NT2/D1 (cell line): ENCODE measurements around the gene MARK3.

Source experiments
- DNase-seq: peaks from one replicate; pipeline ENCODE4 v3.0.0-alpha.2; 2011; ENCODE audit warnings: low read depth, low spot score
- H3K27me3 ChIP-seq: 2 replicates; pipeline ENCODE4 v1.6.0; 2011; ENCODE audit warnings: mild to moderate bottlenecking; ENCODE audit not compliant: insufficient read length, insufficient read depth
- H3K36me3 ChIP-seq: 2 replicates; pipeline ENCODE4 v1.6.1; 2011; ENCODE audit warnings: mild to moderate bottlenecking, low read length, mixed read lengths; ENCODE audit not compliant: insufficient read depth, insufficient read length
- H3K4me1 ChIP-seq: 2 replicates; pipeline ENCODE4 v1.5.1; 2011; ENCODE audit not compliant: insufficient read depth, insufficient read length
- H3K4me3 ChIP-seq: 2 replicates; pipeline ENCODE4 v1.5.1; 2011; ENCODE audit warnings: low read depth; ENCODE audit not compliant: insufficient read length
- H3K9ac ChIP-seq: 2 replicates; pipeline ENCODE4 v1.6.0; 2011; ENCODE audit warnings: low read depth; ENCODE audit not compliant: insufficient read length
- H3K9me3 ChIP-seq: 2 replicates; pipeline ENCODE4 v1.5.1; 2011; ENCODE audit warnings: mild to moderate bottlenecking, low read length; ENCODE audit not compliant: insufficient read depth
- SUZ12 ChIP-seq: IDR thresholded peaks from 2 replicates; pipeline ENCODE4 v1.6.1; 2011; ENCODE audit not compliant: insufficient read length, insufficient read depth; ENCODE audit errors: extremely low read depth
- YY1 ChIP-seq: IDR thresholded peaks from 2 replicates; pipeline ENCODE4 v1.6.1; 2011; ENCODE audit not compliant: insufficient read length, insufficient read depth
- ZNF274 ChIP-seq: IDR thresholded peaks from 2 replicates; pipeline ENCODE4 v1.6.1; 2011; ENCODE audit warnings: mild to moderate bottlenecking, low read depth, low read length

The MARK3 gene

GRCh38 chr14:103391048-103391447 lies 5.8 kb downstream of the MARK3 start:
- Histone ChIP-seq H3K4me3 (no peak overlapping the region), H3K4me1 (no peaks in the 10 kb centered on the region), H3K9ac (no peak overlapping the region), H3K36me3 (peaks cover 2% of the 10 kb centered on the region), H3K27me3 (no peaks in the 10 kb centered on the region), H3K9me3 (no peaks in the 10 kb centered on the region)
- TF ChIP-seq ZNF274 (no peak), SUZ12 (no peak), YY1 (no peak)
- DNase-seq = no peak

- no peaks in the 10 kb centered on the region for H3K27me3 ChIP-seq
- H3K9me3 ChIP-seq = no peaks in the 10 kb centered on the region
- peaks cover 2% of the 10 kb centered on the region for H3K36me3 ChIP-seq
- TF ChIP-seq ZNF274 (no peak), YY1 (no peak), SUZ12 (no peak)
- no peak overlapping the region for H3K4me3 ChIP-seq
- H3K4me1 ChIP-seq = no peaks in the 10 kb centered on the region
- no peak overlapping the region for H3K9ac ChIP-seq
- no peak for DNase-seq
Measured at GRCh38 chr14:103392106-103392505, 6.9 kb downstream of the MARK3 start.

GRCh38 chr14:103392572-103392971 lies 7.4 kb downstream of the MARK3 start:
- TF ChIP-seq ZNF274 (no peak), SUZ12 (no peak), YY1 (no peak)
- Histone ChIP-seq H3K4me1 (no peaks in the 10 kb centered on the region), H3K36me3 (peaks cover 2% of the 10 kb centered on the region), H3K4me3 (no peak overlapping the region), H3K9me3 (no peaks in the 10 kb centered on the region), H3K9ac (no peak overlapping the region), H3K27me3 (no peaks in the 10 kb centered on the region)
- DNase-seq = no peak

- DNase-seq = no peak
- TF ChIP-seq ZNF274 (no peak), YY1 (no peak), SUZ12 (no peak)
- no peaks in the 10 kb centered on the region for H3K9me3 ChIP-seq
- no peaks in the 10 kb centered on the region for H3K4me1 ChIP-seq
- H3K36me3 ChIP-seq = peaks cover 2% of the 10 kb centered on the region
- no peaks in the 10 kb centered on the region for H3K27me3 ChIP-seq
- H3K4me3 ChIP-seq = no peak overlapping the region
- no peak overlapping the region for H3K9ac ChIP-seq
Measured at GRCh38 chr14:103393070-103393469, 7.9 kb downstream of the MARK3 start.

- DNase-seq = no peak
- H3K9ac ChIP-seq = no peak overlapping the region
- H3K4me3 ChIP-seq = no peak overlapping the region
- H3K36me3 ChIP-seq = no peaks in the 10 kb centered on the region
- no peaks in the 10 kb centered on the region for H3K27me3 ChIP-seq
- no peak for TF ChIP-seq ZNF274
- TF ChIP-seq YY1 = no peak
- TF ChIP-seq SUZ12 = no peak
- H3K4me1 ChIP-seq = no peaks in the 10 kb centered on the region
- H3K9me3 ChIP-seq = no peaks in the 10 kb centered on the region
Measured at GRCh38 chr14:103393676-103394626, 8.7 kb downstream of the MARK3 start.

- DNase-seq = no peak
- Histone ChIP-seq H3K36me3 (no peaks in the 10 kb centered on the region), H3K9ac (no peak overlapping the region), H3K4me1 (no peaks in the 10 kb centered on the region), H3K27me3 (no peaks in the 10 kb centered on the region), H3K9me3 (no peaks in the 10 kb centered on the region), H3K4me3 (no peak overlapping the region)
- no peak for TF ChIP-seq ZNF274
- TF ChIP-seq YY1 = no peak
- no peak for TF ChIP-seq SUZ12
Measured at GRCh38 chr14:103395244-103395643, 10.0 kb downstream of the MARK3 start.

GRCh38 chr14:103396463-103396862 lies 11.2 kb downstream of the MARK3 start:
- Histone ChIP-seq H3K4me3 (no peak overlapping the region), H3K4me1 (no peaks in the 10 kb centered on the region), H3K9ac (no peak overlapping the region), H3K27me3 (no peaks in the 10 kb centered on the region), H3K36me3 (no peaks in the 10 kb centered on the region), H3K9me3 (no peaks in the 10 kb centered on the region)
- no peak for TF ChIP-seq YY1
- TF ChIP-seq ZNF274 = no peak
- TF ChIP-seq SUZ12 = no peak
- no peak for DNase-seq
